Activated effector memory CD4-positive, alpha-beta T cell treated with Interleukin-2 at 50 U/mL for 16 hours (primary cell): ENCODE measurements around the gene TEX13D.

Source experiments
- DNase-seq: peaks from one replicate; pipeline ENCODE4 v3.0.0-alpha.2; 2020

Gene TEX13D

DNA sequence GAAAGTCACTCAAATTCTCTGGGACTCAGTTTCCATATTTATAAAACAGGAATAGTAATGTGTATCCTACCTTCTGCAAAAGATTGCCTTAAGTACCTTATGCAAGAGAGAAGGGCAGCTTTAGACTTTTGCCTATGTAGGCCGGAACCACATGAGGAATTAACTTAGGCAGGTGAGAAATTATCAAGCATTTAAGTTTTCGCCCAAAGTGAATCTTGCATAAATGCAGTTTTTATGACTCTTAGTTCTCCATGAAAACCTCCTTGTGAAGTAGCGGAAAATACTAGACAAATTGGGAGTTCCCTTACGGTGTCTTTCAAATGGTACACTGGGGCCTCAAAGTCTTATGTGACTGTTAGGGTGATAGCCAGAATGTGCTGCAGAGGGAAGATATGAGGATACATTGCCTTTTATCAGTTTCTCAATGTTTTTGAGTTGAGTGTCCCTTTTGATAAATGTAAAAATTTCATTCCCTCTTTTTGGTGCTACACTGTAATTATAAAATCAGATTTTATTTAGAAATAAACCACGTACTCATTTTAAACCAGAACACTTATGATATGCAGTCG is 16.5 kb downstream of the TEX13D start:
- no peak for DNase-seq

DNA sequence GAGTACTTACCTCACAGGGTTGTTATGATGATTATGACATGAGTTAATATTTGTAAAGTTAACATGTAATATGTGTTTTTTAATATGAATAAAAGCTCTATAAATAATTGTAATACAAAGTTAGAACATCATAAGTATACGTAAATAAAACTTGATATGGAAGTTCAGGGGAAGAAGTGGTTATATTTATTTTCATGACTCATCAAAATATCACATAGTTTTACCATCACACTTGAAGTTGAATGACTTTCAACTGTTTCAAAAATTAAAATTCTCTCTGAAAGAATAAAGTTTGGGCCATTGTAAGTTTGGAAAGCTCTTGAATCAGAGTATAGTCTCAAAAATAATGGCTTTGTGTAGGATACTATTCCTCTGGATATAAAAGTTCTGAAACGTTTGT is 22.2 kb downstream of the TEX13D start:
- no peak for DNase-seq

- DNase-seq = no peak
These were observed 26.4 kb downstream of the TEX13D start for GRCh38 chrX:124358800-124359383.

GRCh38 chrX:124362072-124362471 is 29.6 kb downstream of the TEX13D start:
- DNase-seq = no peak

DNA sequence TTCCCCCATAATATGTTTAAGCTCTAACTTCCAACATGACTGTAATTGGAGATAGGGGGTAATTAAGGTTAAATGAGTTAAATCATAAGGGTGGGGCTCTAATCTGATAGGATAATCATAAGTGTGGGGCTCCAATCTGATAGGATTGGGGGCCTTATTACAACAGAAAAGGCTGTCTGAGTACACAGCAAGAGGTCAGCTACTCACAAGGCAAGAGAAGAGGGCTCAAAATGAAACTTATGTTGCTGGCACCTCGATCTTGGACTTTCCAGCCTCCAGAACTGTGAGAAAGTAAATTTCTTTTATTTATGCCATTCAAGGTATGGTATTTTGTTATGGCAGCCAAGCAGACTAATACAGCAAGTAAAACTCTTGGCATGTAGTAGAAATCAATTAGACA is 30.3 kb downstream of the TEX13D start:
- no peak for DNase-seq

GRCh38 chrX:124369722-124370121 is 37.3 kb downstream of the TEX13D start:
- DNase-seq = no peak

GRCh38 chrX:124373348-124373747 is 40.9 kb downstream of the TEX13D start:
- no peak for DNase-seq

DNA sequence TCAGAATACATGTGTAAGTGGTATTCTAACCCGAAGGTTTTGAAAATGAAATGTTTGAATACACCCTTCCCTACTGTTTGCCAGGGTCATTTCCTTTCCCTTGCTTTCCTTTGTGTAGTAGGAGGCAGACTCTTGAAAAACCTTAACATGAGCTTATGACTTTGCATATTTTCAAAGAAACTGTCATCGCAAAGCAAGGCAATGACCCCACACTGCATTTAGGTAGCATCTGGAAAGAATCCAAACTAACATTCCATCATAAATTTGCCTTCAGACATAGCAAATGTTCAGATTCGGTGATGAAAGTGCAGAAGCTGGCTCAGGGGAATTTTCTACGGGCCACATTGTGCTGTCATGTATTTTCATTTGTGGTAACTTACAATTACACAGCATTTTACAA is 46.2 kb downstream of the TEX13D start:
- no peak for DNase-seq

DNA sequence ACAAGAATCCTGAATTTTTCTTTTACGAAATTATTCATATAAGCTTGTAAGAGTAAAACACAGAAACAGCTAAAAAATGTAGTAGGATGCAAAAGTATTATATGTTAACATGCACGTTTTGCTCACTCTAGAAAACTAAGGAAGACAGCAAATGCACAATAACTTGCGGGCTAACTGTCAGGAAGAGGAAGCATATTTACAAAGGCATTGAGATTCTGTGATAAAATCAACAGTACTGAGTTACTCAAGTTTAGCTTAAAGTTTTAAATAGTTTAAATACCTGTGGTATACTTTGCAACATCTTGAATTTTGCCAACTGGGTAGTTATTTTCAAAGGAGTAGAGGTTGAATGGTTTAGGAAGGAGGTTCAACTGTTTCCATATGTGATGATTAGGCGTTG is 50.9 kb downstream of the TEX13D start:
- DNase-seq = no peak

- no peak for DNase-seq
These were observed 53.9 kb downstream of the TEX13D start for GRCh38 chrX:124386401-124386800.
